ENCODE measurements around the gene FZR1. TPM values are rescaled to one million over a fixed set of nuclear protein-coding genes. Genes with fewer than 3 reads are reported as not detected.

The FZR1 gene
- total and polyA plus RNA-seq, 9 donors: 3.9 to 54.9 (median 44.6) TPM

GRCh38 chr19:3547767-3548282 is 41.7 kb downstream of the FZR1 start:
- 71 to 78% (median 76%) methylated on average over 35 to 36 of the region's 36 CpGs for WGBS, 3 donors
- intact Hi-C loops (cut with DNase I): loop anchor here in 2 of 4 donors (5.0 to 10.0 kb wide), 2 partner anchors 67 to 69 kb away; no protein-coding TSS in a partner anchor

GRCh38 chr19:3548606-3549005 is 42.5 kb downstream of the FZR1 start:
- intact Hi-C loops (cut with DNase I): loop anchor here in 2 of 4 donors (5.0 to 10.0 kb wide), 2 partner anchors 66 to 69 kb away; no protein-coding TSS in a partner anchor

More at GRCh38 chr19:3547767-3548282, 41.7 kb downstream of the FZR1 start:
- no peaks in the 10 kb centered on the region for H3K4me1 ChIP-seq (ENCODE audit: insufficient read depth)
- no peaks in the 10 kb centered on the region for H3K9me3 ChIP-seq
- DNase-seq: peak in 1 of 5 donors; percentile 34
- no peak overlapping the region for H3K4me3 ChIP-seq
- TF ChIP-seq POLR2A (IDR thresholded peaks at IDR 0.05) (no peak), CTCF (IDR thresholded peaks at IDR 0.05) (no peak), EP300 (IDR thresholded peaks at IDR 0.05) (no peak)
- no peak overlapping the region for H3K27ac ChIP-seq
- no peaks in the 10 kb centered on the region for H3K36me3 ChIP-seq
- no peaks in the 10 kb centered on the region for H3K27me3 ChIP-seq

GRCh38 chr19:3549816-3550215 is 43.7 kb downstream of the FZR1 start:
- Histone ChIP-seq H3K4me1 (ENCODE audit: insufficient read depth) (no peaks in the 10 kb centered on the region), H3K36me3 (no peaks in the 10 kb centered on the region), H3K4me3 (no peak overlapping the region), H3K27me3 (no peaks in the 10 kb centered on the region), H3K9me3 (no peaks in the 10 kb centered on the region), H3K27ac (no peak overlapping the region)
- no peak for DNase-seq
- intact Hi-C loops (cut with DNase I): loop anchor here in 2 of 4 donors (5.0 to 10.0 kb wide), 2 partner anchors 65 to 67 kb away; no protein-coding TSS in a partner anchor
- 78 to 87% (median 80%) methylated on average over 10 of the region's 10 CpGs for WGBS, 3 donors
- TF ChIP-seq CTCF (IDR thresholded peaks at IDR 0.05) (no peak), POLR2A (IDR thresholded peaks at IDR 0.05) (no peak), EP300 (IDR thresholded peaks at IDR 0.05) (no peak)

More at GRCh38 chr19:3548606-3549005, 42.5 kb downstream of the FZR1 start:
- 71 to 76% (median 72%) methylated on average over 13 to 14 of the region's 14 CpGs for WGBS, 3 donors
- TF ChIP-seq POLR2A (IDR thresholded peaks at IDR 0.05) (no peak), EP300 (IDR thresholded peaks at IDR 0.05) (no peak), CTCF (IDR thresholded peaks at IDR 0.05) (no peak)
- Histone ChIP-seq H3K4me3 (no peak overlapping the region), H3K27me3 (no peaks in the 10 kb centered on the region), H3K4me1 (ENCODE audit: insufficient read depth) (no peaks in the 10 kb centered on the region), H3K9me3 (no peaks in the 10 kb centered on the region), H3K27ac (no peak overlapping the region), H3K36me3 (no peaks in the 10 kb centered on the region)
- peak in 1 of 5 donors; percentile 23 for DNase-seq

- 80 to 84% (median 84%) methylated on average over 28 to 34 of the region's 34 CpGs for WGBS, 3 donors
- TF ChIP-seq POLR2A (IDR thresholded peaks at IDR 0.05): no peak
- no peak for TF ChIP-seq EP300 (IDR thresholded peaks at IDR 0.05)
- no peak for TF ChIP-seq CTCF (IDR thresholded peaks at IDR 0.05)
Measured at GRCh38 chr19:3550947-3551791, 45.1 kb downstream of the FZR1 start.

More at GRCh38 chr19:3550947-3551791, 45.1 kb downstream of the FZR1 start:
- Histone ChIP-seq H3K36me3 (no peaks in the 10 kb centered on the region), H3K9me3 (no peaks in the 10 kb centered on the region), H3K4me1 (ENCODE audit: insufficient read depth) (peaks cover 5% of the 10 kb centered on the region), H3K27ac (no peak overlapping the region), H3K27me3 (no peaks in the 10 kb centered on the region), H3K4me3 (no peak overlapping the region)
- peak in 1 of 5 donors; percentile 17 for DNase-seq
- intact Hi-C loops (cut with DNase I): no loop called here

All from ovary (tissue), 9 donors.